HT-29 (cell line): Measurements from ENCODE around the gene UTP4. TPM values are rescaled to one million over a fixed set of nuclear protein-coding genes. Genes with fewer than 3 reads are reported as not detected.
"Not testable (repeated sequence)": the region's sequence is repeated elsewhere in the genome, so short reads cannot be mapped to it uniquely, and the experiment has no call there.

Experiments used
- DNase-seq: peaks from one replicate; pipeline ENCODE4 v3.0.0-alpha.2; 2015; ENCODE audit warnings: low spot score
- total RNA-seq: library from RNA; depleted of rRNA; stranded (reverse); fragments of >200 nt; shearing (Covaris generic); gene quantifications from 2 replicates; pipeline ENCODE4 v1.2.3, GENCODE V29; 2014

The UTP4 gene
- total RNA-seq, 1 experiment from 2014 or later, result 27.2 TPM

DNA sequence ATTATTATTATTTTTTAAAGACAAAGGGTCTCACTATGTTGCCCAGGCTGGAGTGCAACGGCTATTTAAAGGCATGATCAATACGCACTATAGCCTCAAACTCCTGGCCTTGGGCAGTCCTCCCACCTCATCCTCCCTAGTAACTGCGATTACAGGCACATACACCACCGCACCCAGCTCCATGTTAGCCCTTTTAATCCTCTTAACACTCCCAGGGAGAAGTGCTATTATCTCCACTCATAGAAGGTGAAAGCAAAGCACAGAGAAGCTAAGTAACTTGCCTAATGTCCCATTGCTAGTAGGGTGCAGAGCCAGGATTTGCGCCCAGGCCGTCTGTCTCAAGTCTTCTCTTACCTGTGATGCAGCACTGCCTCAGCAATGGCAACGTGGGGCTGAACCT lies 22.0 kb upstream of the UTP4 start:
- no peak for DNase-seq

DNA sequence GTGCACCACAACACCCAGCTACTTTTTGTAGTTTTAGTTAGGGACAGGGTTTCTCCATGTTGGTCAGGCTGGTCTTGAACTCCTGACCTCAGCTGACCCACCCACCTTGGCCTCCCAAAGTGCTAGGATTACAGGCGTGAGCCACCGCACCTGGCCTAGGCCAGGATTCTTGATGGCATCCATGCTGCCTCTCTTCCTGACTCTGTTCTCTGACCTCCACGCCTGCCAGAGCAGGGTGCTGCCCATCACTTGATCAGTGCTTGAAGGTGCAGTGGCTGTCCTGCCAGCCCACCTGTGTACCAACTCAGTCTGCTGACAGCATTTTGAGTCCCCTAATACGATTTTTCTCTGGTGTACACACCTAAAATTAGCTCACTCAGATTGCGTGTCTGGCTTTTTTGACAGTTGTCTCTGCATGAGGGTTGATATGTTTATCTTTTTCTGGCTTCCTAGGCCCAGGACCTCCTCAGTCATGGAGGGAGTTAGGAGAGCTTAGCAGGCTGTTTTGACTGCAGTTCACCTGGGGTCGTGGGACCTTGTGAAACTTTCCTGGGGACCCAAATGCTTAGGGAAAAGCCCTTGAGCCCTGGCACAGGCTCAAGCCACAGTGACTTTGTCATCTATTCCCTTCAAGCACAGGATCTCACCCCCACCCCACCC lies 21.1 kb upstream of the UTP4 start:
- DNase-seq, result no peak

DNA sequence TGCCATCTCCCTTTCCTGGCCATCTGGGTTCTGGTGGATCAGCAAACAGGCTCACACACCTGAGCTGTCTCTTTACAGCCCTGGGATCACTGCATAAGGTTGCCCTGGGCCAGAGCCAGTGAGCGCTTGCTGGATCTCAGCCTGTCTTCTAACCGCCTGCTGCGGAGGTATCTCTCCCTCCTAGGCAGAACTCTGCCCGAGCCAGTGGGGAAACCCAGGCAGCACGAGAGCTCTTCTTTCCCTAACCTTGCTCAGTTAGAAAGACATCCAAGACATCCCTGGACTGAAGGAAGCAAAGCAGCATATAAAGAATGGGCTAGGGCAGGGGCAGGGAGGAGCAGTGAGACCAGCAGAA lies 20.6 kb upstream of the UTP4 start:
- no peak for DNase-seq

DNA sequence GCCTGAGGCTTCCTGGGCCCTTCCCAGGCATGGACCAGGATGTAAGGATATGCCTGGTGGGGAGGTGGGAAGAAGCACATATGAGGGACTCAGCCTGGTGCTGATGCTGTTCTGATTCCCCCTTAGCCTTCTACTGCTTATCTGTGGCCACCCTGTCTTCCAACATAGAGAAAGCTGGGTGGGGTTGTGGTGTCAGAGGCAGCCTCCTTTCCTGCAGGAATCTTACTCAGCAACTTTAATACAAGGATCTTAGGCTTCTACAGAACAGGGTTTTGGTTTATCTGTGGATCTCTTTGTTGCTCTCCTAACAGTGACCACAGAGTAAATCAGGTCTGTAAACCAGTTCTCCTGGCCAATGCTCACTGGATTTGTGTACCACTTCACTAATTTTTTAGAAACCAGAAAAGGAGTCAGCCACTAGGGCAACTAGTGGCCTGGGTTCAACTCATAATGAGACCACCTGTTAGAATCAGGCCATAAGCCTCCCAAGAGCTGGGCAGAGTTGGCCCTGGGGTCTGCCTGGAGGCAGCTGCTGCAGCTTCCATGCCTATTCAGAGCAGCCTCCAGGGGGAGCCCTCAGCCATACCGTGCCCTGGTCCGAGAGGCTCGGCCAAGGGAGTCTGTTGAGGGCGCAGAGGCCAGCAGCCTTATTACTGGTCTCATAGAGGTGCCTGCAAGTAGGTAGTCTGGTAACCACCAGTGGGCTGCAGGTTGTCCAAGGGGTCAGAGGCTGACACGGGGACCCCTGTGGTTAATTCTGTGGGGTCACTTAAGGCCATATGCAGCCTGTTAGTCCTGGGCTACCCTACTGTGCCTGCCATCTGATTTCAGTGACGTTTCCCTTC lies 19.9 kb upstream of the UTP4 start:
- peak; percentile 68 for DNase-seq

DNA sequence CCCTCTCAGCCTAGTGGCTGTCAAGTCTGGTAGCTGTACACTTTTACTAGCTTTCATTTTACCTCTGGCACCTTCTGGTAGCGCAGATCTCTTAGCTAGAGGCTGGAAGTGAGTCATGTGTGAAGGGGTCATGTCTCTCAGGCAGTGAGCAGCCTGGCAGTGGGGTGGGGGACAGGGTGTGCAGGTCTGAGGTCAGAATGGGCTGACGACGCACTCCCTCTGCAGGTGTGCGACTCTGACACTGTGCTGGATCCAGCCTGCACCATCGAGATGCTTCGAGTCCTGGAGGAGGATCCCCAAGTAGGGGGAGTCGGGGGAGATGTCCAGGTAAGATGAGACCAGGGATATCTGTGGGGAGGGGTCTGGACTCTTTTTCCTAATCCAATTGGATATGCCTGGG lies 19.2 kb upstream of the UTP4 start:
- DNase-seq, result no peak

DNA sequence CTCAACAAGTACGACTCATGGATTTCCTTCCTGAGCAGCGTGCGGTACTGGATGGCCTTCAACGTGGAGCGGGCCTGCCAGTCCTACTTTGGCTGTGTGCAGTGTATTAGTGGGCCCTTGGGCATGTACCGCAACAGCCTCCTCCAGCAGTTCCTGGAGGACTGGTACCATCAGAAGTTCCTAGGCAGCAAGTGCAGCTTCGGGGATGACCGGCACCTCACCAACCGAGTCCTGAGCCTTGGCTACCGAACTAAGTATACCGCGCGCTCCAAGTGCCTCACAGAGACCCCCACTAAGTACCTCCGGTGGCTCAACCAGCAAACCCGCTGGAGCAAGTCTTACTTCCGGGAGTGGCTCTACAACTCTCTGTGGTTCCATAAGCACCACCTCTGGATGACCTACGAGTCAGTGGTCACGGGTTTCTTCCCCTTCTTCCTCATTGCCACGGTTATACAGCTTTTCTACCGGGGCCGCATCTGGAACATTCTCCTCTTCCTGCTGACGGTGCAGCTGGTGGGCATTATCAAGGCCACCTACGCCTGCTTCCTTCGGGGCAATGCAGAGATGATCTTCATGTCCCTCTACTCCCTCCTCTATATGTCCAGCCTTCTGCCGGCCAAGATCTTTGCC lies 18.0 kb upstream of the UTP4 start:
- DNase-seq, result no peak

DNA sequence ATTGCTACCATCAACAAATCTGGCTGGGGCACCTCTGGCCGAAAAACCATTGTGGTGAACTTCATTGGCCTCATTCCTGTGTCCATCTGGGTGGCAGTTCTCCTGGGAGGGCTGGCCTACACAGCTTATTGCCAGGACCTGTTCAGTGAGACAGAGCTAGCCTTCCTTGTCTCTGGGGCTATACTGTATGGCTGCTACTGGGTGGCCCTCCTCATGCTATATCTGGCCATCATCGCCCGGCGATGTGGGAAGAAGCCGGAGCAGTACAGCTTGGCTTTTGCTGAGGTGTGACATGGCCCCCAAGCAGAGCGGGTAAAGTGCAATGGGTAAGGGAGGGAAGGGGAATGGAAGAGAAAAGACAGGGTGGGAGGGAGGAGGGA lies 17.5 kb upstream of the UTP4 start:
- DNase-seq, result no peak

DNA sequence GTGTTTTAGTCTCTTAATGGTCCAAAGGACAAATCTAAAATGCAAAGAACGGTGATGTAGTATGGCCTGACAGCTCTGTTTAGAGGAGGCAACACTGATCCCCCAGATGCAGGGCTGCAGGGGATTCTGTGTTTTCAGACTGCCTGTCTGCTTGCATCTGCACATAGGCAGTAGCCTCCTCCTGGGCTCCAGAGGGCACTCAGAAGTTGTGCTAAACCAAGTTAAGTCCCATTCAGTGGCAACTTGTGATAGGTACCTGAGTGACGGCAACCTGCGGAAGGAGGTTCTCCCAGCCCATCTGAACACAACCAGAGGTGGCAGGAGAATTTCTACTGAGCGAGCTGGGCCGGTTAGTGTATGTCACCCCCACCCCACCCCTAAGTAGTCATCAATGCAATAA lies 17.1 kb upstream of the UTP4 start:
- DNase-seq, result no peak

DNA sequence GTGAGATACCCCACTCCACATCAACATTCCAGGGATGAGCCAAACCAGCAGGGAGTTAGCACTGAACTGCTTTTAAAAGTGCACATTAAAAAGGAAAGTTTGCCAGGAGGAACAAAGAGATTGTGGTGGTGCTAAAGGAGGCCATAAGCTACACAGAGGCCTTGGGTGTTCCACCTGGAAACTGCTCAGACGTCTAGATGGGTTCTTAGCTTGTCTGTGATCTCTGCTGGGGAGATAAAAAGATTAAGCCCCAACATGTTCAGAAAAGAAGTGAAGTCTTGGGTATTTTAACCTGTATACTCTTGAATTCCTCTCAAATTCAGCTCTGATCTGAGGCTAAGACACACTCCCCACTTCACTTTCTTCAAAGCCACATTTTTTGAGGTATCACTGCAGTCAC lies 16.6 kb upstream of the UTP4 start:
- no peak for DNase-seq

DNA sequence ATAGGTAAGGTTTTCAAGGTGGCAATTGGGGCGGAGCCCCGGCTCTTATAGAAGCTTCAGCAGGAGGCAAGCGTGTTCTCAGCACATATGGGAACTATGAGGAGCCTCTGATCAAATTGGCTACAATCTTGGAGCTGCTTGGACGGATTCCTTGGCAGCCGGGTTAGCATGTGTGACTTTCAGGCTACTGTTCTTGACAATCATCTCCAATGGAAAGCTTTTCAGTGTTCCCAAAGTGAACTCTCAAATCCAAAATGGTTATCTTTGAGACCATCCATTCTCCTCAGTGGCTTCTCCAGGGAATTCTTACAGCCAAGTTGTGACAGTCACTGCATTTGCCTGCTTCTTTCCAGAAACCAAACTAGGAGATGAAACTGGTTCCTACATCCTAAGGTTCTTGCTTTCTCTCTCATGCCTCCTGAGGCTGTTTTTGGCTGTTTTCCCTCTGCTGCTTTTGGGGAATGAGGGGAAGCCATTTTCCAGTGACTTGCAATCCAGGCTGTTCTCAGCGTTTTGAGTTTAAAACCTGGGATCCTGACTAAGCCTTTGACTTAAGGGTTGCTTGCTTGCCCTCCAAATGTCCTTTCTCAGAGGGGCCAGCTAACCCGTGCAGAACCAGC lies 16.1 kb upstream of the UTP4 start:
- no peak for DNase-seq

DNA sequence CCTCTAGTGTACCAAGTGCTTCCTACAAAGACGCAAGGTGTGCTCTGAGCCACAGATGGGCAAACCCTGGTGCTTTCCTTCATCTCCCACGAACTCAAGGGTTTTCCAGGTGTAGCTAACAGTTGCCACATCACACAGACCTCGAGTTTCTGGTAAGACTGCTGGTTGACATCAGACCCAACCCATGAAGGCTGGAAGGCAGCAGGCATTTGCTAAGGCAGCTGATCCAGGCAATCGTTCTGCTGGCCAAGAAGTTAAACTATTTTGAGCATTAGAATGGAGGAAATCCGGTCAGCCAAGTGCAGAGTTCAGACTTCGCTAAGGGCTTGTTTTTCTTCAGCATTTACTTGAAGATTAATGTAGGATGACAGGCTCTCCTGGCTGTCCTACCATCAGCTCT lies 15.5 kb upstream of the UTP4 start:
- DNase-seq, result no peak

DNA sequence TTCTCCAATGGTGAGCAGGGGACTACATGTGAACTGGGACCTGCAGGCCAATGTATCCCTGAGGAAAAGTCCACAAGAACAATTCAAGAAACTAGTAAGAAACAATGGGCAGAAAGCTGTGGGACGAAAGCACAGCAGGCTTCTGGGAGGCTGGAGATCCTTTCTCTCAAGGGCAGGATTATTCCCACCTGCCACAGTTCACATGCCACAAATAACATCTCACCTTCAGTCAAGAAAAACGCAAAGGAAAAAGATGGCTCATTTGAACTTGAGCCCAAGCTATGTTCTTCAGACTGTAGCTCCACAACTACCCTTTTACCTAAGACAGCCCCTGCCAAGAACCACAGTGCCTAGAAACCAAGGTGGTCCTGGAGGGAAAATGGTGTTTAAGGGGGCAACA lies 14.0 kb upstream of the UTP4 start:
- DNase-seq, result no peak

DNA sequence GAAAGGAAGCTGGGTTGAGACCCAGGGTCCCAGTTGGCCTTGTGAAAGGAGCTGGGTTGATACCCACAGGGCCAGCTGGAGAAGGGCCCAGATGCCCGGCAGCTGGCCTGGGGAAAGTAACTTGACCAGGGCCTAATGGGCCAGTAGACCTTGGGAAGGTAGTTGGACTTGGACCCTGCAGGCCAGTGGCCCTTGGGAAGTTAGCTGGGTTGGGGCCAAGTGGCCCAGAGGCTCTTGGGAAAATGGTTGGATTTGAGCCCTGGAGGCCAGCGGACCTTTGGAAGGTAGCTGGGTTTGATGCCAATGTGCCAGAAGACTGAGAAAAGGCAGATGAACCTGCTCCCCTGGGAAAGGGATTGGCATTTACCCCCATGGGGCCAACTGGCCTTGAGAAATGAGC lies 13.5 kb upstream of the UTP4 start:
- no peak for DNase-seq

DNA sequence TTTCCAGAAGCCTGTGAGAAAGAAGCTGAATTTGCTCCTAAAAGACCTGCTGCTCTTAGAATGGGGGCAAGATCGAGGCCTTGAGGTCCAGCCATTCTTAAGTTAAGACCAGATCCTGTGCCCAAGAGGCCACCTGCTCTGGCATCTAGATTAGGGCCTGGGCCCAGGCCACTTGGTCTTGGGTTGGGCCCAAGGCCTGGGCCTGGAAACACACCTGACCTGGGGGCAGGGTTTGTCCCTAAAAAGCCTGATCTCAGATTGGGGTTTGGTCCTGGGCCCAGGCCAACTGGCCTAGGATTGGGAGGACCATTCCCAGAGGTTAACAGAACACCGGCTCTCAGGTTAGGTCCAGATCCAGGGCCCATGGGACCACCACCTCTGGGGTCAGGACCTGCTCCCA lies 12.9 kb upstream of the UTP4 start:
- DNase-seq, result no peak

DNA sequence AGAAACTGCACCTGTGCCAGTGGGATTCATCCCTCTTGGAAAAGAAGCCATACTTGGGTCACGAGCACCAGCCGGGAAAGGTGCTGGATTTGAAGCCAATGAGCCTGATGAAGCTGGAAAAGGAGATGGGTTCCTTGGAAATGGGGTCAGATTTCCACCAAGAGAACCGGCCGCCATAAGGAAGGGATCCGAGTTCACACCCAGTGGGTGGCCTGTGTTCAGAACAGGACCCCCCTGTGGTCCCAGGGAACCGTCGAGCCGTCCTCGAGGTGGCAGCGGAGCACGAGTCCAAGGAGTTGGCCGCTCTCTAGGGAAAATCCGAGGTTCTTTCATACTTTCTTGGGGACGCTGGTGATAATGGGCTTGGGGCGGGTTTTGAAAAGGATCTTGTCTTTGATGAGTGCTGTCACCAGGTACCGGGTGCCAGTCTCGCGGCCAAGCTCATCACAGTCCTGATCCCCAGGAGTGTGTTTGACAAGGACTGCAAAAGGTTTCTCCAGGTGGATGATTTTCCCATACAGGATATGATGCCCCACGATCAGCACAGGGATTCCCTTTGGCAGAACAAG lies 12.3 kb upstream of the UTP4 start:
- no peak for DNase-seq

DNA sequence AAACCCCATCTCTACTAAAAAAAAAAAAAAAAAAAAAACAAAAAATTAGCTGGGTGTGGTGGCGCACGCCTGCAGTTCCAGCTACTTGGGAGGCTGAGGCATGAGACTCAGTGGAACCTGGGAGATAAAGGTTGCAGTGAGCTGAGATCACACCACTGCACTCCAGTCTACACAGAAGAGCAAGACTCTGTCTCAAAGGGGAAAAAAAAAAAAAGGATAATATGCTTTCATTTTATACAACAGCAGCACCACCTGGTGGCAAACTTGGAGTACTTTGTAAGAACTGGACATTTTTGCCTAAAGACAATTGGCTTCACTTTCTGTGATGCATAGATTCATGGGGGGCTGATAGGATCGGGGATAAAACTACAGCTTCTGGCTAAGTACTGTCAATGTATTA lies 8.5 kb upstream of the UTP4 start:
- DNase-seq, result peak; percentile 83

DNA sequence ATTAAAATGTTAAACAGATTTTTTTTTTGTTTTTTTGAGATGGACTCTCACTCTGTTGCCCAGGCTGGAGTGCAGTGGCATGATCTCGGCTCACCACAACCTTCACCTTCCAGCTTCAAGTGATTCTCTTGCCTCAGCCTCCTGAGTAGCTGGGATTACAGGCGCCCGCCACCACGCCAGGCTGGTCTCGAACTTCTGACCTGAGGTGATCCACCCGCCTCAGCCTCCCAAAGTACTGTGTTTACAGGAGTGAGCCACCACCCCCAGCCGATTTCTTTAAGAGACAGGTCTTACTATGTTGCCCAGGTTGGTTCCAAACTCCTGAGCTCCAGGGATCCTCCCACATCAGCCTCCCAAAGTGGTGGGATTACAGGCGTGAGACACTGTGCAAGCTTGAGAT lies 8.0 kb upstream of the UTP4 start:
- DNase-seq, result not testable (repeated sequence)

DNA sequence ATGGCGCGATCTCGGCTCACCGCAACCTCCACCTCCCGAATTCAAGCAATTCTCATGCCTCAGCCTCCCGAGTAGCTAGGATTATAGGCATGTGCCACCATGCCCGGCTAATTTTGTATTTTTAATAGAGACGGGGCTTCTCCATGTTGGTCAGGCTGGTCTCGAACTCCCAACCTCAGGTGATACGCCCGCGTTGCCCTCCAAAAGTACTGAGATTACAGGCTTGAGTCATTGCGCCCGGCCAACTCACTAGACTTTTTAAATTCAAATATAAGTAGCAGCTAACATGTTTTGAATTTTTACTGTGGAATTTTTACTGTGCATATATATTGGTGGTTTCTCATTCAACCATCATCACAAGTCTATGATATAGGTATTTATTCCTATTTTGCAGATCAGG lies 7.5 kb upstream of the UTP4 start:
- DNase-seq, result not testable (repeated sequence)

DNA sequence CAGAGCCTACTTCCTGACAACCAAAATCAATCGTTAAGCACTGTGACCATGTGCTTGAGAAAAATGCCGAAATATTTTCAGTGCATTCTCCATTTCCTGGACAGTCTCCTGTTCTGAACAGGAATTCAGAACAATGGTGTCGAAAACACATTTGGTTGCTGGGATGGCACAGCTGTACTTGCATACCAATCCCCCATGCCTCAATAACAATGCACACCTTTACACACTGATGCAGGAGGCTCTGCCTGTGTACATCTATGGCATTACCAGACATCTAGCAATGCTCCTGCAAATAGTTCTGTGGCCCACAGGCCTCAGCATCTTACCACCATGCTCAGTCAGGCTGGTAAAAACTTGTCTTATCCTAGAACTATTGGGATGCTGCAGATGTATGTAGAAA lies 6.2 kb upstream of the UTP4 start:
- DNase-seq, result no peak

DNA sequence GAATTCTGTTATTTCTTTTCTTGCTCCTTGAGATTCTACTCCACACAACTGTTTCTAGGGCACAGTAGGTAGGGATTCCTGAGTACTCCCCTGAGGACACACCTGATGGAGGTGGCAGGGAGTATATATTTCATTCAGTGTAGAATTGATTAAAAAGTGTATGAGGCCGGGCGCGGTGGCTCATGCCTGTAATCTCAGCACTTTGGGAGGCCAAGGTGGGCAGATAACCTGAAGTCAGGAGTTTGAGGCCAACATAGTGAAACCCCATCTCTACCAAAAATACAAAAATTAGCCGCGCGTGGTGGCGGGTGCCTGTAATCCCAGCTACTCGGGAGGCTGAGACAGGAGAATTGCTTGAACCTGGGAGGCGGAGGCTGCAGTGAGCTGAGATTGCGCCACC lies 5.6 kb upstream of the UTP4 start:
- DNase-seq, result not testable (repeated sequence)

DNA sequence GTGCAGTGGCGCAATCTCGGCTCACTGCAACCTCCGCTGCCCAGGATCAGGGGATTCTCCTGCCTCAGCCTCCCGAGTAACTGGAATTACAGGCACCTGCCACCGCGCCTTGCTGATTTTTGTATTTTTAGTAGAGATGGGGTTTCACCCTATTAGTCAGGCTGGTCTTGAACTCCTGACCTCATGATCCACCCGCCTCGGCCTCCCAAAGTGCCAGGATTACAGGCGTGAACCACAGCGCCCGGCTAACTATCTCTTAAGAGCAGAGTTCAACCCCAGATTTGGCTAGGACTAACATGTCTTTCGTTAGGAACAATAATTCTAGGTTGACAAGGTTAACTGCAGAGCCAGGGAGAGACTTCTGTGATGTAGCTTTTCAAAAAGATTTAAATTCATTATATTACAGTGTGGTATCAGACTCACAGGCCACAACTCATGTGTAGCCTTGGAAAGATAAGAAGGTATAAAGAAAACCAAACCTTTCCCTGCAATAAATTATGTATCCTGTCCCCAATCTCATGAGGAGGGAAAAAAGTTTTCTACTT lies 4.4 kb upstream of the UTP4 start:
- no peak for DNase-seq

DNA sequence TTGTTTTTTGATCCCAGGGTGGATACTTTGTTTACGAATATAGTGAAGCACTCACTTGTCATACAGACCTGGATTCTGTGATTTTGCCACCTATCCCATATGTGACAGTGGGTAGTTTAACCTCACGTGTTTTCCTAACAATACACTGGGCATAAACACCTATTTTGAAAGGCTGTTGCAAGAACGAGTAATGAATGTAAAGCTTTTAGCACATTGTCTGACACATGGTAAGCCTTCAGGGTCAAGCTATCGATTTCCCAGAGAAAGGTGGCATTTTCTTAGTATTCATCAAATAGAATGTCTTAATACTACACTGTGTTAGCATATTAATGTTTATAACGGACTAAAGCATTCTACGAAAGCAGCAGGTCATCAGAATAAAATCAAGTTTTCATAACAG lies 2.0 kb upstream of the UTP4 start:
- no peak for DNase-seq
